Activated CD4-positive, alpha-beta T cell treated with anti-CD3 and anti-CD28 coated beads for 4 hours (primary cell): ENCODE data around the gene CKAP5.
"Not testable (repeated sequence)": the region's sequence is repeated elsewhere in the genome, so short reads cannot be mapped to it uniquely, and the experiment has no call there.

Source experiments
- DNase-seq, 2 donors: peaks; one replicate each; pipeline ENCODE4 v3.0.0-alpha.2; 2020

The CKAP5 gene

DNA sequence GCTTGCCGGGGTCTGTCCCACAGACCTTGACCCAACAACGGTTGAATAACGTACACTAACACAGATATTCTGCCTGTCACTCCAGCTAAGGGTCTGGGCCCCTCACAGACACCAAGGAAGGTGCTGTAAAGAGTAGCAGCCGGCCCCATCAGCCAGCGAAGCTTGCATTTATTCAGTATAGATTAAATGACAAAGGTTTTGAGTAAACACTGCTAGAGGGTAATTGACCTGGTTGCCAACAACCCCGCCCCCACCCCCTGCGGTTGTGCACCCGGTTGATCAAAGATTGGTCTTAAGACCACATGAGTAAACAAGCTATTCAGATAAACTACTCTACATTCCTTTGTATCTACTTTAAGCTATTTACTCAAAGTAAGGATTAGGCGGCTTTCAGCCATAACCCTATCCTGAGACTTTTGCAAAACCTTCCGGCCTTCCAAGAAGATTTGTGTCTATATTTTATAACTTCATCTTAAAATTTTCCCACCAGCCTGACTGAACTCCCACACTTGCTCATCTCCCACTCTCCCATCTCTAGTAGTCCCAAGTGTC, 4.8 kb upstream of the CKAP5 start:
- no peak for DNase-seq

DNA sequence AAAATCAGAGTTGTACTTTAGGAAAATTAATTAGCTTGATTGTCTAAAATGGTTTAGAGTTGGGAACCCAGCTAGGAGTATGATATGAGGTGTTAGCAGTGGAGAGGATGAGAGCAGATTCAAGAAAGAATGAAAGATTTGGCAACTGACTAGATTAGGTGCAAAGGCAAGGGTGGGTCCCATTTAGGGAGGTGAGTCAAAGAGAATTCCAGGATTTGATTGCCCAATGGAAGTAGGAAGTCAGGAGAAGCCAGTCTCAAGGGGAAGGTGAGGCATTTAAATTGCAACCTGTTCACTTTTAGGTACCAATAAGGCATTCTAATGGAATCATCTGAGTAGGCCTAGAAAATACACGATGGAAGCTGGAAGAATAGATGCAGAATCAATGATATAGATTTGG, 3.6 kb upstream of the CKAP5 start:
- DNase-seq: no peak

DNA sequence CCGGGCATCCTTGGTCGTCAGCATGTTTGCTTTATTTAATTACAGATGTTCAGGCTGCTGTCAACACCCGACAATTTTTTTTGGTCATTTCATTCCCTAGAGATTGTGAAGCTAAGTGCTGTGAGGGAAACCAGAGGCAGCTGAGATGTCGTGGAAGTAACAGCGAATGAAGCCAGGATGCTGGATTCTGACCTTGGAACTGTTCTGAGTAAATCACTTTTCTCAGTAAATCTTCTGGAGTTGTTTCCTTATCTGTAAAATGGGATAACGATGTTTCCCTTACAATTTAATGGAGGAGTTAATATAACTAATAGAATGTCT, 390 bp upstream of the CKAP5 start:
- no peak for DNase-seq

DNA sequence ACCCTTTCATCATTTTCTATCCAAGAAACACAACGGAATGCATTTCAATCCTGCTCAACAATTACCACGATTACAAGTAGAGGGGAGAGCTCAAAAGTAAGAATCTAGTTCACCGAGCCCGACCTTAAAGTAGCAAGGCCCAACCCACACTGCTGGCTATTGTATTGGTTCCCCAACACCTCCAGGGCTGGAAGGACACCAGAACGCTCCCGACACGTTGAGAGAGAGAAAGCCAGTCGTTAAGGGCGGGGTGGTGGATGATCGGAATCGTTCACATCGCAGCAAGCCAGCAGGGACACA, 690 bp downstream of the CKAP5 start:
- DNase-seq: no peak

DNA sequence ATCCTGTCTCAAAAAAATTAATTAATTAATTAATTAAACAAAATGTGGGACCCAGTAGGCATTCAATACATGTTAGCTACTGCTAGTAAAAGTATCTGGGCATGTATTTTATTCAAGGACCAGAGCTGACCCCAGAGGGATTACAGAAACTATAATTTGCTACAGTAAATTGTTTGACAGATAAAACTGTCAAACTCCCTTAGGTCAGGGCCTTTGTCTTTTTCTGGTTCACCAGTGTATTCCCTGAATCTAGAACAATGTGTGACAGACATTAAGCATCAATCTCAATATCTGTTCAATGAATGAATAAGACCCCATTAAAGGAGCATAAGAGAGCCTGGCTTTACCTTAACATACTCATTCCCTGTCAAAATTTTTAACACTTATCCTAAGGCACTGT, 6.0 kb downstream of the CKAP5 start:
- no peak for DNase-seq

DNA sequence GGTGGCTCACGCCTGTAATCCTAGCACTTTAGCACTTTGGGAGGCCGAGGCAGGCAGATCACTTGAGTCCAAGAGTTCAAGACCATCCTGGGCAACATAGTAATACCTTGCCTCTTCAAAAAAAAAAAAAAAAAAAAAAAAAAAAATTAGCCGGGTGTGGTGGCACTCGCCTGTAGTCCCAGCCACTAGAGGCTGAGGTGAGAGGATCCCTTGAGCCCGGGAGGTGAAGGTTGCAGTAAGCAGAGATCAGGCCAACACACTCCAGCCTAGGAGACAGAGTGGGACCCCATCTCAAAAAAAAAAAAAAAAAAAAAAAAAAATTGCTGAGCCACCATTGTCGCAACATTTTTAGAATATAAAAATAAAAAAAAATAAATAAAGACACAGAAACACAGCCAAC, 7.6 kb downstream of the CKAP5 start:
- no peak for DNase-seq

DNA sequence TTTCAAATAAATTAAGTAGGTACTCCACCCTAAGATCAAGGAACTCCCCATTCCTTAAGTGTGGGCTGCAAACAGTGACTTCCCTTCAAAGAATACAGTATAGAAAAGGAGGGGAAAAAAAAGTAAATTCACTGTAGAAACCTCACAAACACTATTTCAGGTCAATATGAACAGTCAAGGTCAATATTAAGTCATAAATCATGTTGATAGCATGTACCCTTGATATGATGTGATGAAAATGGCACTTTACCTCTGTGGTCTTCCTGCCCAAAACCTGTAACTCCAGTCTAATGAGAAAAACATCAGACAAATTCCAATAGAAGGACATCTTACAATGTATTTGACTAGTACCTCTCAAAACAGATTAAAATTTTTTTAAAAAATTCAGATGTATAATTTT, 8.2 kb downstream of the CKAP5 start:
- no peak for DNase-seq

DNA sequence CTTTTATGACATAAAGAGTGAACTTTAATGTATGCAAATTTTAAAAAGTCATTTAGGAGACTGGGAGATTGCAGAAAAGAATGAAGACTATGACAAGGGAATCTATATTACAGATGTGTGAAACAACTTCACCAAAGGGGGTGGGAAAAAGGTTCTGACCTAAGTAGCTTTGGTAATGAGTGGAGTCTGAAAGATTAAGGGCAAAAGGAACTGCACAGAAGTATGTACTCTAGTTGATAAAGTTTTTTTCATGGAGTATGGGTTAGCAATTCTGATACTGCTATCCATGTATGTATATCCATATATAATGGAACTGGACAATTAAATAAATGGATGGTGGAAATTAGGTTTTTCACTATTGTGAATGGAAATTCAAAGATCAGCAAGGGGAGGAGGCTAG, 9.2 kb downstream of the CKAP5 start:
- DNase-seq: no peak

DNA sequence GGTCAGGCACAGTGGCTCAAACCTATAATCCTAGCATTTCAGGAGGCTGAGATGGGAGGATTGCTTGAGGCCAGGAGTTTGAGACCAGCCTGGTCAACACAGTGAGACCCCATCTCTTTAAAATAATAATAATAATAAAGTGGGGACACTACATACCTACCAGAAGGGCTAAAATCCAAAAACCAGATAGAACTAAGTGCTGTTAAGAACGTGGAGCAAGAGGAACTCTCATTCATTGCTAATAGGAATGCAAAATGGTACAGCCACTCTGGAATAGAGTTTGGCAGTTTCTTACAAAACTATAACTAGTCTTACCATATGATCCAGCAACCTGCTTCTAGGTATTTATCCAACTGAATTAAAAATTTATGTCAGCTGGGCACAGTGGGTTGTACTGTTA, 9.6 kb downstream of the CKAP5 start:
- no peak for DNase-seq

DNA sequence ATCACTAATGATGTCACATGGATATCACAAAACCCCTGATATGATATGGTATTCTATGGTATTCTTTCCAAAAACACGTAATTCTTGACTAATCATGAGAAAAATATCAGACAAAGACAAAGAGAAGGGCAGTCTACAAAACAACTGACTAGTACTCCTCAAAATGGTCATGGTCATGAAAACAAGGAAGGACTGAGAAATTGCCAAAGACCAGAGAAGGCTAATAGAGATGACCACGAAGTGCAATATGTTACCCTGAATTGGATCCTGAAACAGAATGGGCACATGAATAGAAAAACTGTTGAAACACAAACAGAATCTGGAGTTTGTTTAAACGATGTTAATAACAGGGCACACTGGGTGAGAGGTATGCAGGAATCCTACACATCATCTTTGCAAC, 10.2 kb downstream of the CKAP5 start:
- no peak for DNase-seq

DNA sequence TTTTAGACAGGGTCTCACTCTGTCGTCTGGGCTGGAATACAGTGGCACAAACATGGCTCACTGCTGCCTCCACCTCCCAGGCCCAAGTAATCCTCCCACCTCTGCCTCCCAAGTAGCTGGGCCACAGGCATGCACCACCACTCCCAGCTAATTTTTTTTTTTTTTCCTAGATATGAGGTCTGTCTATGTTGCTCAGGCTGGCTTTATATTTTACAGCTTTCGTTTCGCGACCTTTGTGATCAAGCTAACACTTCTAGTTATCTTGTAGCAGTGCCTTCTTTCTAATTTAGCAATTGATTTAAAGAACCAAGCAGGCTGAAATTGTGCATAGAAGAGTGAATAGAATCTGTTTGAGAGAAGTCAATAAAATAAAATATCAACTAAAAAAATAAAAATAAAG, 11.3 kb downstream of the CKAP5 start:
- no peak for DNase-seq

DNA sequence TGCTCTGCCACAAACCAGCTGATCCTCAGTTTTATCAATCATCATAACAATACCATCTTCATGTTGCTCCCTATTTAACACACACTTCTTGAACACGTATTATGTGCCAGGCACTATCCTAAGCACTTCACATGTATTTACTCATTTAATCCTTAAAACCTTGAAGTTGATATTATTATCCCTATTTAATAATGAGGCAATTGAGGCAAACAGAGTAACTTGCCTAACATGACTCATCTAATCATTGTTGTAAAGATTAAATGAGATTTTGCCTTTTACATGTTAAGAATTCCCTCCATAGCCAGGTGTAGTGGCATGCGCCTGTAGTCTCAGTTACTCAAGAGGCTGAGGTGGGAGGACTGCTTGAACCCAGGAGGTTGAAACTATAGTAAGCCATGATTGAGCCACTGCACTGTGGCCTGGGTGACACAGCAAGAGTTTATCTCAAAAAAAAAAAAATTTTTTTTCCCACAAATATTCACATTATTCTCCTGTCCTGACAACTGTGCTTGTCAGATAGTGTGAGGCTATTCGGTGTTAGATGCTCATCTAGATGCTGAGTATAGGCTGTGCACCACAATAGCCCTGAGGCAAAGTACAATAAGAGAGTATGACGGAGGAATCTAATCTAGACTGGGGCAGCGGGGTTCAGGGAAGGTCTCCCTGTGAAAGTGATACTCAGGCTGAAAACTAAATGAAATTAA, 13.4 kb downstream of the CKAP5 start:
- DNase-seq: no peak

DNA sequence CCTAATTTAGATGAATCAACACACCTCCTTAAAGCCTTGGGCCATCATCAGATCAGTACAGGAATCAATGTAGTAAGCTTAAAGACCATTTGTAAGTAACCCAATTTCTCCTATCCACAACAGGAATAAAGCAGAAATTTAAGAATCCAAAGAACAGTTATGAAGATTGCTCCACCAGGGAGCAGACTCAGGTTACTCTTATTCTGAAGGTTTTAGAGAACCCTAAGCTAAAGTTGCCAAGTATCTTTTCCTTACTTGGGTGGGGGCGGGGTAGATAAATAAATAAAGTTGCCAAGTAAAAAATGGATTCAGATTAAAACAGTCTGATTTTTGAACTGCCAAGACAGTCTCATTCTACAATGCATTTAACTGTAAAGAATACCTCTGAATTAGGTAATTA, 18.1 kb downstream of the CKAP5 start:
- DNase-seq: no peak

DNA sequence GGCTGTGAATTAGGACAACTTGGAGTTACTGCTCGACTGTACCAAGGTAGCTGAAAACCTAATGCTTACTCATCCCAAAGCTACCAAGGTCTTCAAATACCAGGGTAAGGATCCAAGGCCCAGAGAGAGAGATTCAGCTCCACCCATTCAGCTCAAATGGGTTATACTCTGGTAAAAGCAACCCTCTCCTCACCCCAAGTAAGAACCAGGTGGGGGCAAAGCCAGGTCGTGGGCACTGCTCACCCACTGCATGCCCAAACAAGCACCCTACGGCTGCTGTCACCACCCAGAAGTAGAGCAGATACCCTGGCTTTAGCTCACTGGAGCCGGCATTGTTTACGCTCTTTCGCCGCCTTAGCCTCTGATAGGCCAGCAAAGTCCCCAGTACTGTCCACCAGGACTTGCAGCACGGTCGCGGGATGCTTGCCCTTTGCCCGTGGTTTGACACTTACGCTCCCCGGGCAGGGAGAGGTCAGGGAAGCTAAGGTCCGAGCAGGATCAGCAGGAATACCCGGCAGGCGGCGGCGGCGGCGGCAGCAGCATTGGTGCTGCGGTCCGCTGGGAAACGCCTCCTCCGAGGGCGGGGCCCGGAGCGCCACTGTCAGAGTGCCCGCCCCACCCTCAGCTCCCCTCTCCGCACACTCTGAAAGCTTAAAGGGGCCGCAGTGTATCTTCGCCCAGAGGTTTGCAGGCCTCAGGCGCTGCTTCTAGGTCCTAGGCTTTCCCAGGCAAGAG, 19.6 kb downstream of the CKAP5 start:
- DNase-seq: peak; percentile 58 to 61

DNA sequence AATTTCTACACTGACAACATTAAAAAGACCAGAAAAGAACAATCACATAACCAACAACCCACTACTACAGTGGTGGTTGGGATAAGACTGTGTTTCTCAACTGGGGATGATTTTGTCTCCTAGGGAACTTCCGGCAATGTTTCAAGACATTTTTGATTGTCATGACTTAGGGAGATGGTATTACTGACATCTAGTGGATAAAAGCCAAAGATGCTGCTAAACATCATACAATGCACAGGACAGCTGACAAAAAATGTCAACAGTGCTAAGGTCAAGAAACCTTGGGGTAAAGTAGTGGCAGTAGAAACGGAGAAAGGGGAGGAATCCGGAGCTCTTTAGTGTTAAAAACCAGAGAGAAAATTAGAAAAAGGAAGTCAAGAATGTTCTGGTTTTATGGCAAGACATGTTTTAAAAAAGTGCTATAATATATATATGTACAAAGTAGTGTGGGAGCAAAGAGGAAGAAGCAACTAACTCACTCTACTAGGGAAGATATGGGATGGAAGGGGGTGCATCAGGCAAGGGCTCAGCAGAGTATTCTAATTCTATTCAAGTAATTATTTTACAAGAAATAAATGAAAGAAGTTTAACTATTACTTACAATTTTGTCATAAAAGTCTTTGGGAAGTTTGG, 37.2 kb downstream of the CKAP5 start:
- DNase-seq: no peak

DNA sequence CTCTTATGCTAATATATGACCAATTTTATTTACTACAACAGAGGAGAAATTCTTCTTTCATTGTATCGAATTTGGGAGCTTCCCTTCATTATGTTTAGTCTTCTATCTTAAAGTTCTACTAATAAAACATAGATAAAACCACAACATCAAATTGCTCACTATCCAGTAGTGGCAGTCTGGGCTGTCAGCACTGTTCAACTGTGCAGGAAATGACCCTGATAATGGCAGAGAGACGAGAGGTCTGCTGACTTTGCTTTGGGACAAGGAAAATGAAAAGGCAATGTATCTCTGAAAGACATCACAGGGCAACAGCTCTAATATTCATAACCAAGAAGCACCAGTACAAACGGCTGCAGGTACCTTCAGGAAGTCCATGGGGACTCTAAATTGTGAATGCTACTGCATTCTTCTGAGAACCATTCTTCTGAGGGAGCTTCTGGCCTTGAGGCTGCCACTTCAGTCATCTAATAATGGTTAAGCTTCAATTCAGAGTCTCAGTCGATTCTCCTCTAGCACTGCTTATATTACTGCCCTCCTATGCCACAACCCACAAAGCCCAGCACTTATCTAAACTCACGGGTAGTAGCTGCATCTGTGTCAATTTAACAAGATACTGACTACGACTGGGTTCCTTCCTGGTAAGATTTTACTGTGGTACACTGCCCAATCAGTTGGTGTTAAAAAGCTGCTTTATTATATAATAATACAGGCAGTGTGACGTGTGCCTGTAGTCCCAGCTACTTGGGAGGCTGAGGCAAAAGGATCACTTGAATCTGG, 44.2 kb downstream of the CKAP5 start:
- no peak for DNase-seq

DNA sequence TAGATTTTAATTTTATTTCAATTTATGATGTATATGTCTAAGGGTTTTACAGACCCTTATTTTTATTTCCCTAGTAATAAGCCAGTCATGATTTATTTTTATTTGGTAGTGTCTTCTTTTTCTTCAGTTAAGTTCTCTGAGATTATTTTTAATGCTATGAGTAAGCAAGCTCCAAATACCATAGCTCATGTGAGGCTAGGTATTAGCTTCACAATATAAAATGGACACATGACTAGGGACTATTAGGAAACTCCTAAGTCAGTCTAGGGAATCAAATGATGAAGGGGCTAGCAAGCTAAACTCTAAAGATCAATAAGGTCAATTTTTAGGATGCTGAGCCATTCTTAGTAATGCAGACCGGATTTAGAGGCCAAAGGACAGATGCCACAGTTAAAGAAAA, 45.9 kb downstream of the CKAP5 start:
- no peak for DNase-seq

DNA sequence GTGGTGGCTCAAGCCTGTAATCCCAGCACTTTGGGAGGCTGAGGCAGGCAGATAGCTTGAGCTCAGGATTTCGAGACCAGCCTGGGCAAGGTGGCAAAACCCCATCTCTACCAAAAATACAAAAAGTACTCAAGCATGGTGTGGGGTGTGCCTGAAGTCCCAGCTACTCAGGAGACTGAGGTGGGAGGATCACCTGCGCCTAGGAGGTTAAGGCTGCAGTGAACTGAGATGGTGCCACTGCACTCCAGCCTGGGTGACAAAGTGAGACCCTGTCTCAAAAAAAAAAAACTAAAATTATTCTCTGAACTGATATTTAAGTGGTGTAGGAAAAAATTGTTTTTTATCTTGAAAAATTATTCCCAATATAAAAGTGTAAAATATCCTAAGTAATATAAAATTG, 46.4 kb downstream of the CKAP5 start:
- DNase-seq: not testable (repeated sequence)

DNA sequence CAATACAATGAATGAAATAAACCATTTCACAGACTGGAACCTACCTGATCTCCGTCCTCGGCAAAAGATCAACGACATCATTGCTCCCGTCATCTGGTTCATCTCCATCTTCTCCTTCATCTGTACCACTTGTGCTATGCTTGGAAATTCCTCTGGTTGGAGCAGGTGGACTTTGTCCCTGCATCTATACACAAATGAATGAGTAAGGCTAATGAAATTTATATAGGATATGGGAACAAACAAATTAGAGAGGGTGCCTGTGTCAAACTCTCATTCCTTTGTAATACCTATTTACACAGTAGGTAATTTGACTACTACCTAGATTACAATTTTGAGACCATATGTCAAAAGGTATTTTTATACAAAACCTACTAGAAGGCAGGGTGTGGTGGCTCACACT, 67.7 kb downstream of the CKAP5 start:
- no peak for DNase-seq

DNA sequence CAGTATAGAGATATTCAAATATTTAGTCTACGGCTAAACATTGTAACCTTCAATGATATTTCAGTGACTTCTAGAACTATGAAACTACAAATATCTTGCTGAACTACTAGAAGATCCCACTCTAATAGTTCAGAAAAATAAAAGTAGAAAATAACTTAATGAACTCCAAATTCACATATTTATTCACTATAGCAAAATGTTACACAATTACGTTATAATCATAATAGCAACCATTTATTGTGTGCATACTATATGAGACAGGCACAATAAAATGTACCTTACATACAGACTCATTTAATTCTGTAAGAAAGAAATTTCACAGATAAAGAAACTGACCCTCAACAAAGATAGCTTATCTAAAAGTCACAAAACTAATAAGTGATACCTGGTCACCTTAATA, 69.2 kb downstream of the CKAP5 start:
- no peak for DNase-seq

DNA sequence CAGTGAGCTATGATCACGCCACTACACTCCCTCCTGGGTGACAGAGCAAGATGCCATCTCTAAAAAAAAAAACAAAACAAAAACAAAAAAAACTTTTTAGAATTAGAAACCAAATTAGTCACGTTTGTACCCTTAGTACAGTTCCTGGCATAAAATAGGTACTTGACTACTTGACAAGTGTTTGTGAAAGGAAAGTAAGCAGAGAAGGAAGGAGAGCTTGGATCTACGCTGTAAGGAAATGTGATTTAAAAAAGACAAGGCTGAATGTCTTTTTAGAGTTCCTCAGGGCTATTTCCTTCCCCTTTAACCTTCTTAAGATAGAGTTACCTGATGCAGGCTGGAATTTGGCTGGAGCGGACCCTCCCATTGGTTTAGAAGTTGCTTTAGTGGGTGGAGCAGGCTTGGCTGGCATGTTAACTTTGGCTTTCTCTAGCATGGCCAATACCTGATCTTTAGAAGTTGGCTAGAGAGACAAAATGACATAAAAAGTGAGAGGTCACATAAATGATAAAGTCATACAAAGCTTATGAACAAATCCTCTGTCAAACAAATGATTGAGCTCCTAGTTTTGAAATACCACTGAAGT, 76.4 kb downstream of the CKAP5 start:
- DNase-seq: no peak

DNA sequence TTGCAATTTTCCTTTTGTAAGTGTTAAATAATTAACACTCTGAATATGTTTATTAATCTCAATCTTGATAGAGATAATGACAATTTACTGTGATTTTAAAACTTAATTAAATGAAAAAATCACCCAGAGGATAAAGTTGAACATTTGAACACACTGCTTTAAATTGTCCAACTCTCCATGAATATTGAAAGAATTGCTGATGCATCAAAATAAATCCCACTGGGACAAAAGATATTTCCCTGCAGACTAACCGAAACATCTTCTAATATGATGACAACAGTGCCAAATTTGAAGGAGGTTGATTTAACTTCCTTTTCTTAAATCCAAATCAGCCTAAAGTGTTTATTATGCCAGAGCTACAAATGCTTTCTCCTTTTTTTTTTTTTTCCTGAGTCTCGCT, 79.4 kb downstream of the CKAP5 start:
- DNase-seq: no peak

DNA sequence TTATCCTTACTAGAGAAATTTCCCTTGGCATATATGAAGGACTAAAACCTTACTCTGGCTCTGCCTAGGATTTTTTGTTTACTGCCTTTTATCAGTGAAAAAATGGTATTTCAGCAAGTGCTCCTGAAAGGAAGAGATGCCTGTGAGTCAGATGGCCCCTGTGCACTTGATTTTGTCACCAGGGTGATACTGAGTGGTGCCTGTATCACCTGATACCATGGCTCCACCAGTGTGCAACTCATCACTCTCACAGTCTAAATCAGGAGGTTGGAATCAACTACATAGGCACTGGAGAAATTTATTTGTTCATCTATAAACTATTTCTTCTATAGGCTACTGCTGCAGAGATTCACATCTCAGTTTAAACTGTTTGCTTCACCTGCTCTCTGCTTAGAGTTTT, 83.8 kb downstream of the CKAP5 start:
- DNase-seq: no peak
